Vagina (tissue), 2 donors: ENCODE results near the gene COMTD1. TPM values are rescaled to one million over a fixed set of nuclear protein-coding genes. Genes with fewer than 3 reads are reported as not detected.

Experiments used
- DNase-seq, 2 donors: peaks; one replicate each; pipeline ENCODE4 v3.0.0-alpha.2; 2017; ENCODE audit errors: extremely low spot score in 2 of 2
- H3K27ac ChIP-seq: fragments of 200-600 bp; sonication (generic); one replicate; pipeline ENCODE4 v1.5.1; 2019
- H3K27me3 ChIP-seq: fragments of 200-600 bp; sonication (generic); one replicate; pipeline ENCODE4 v1.5.1; 2019
- H3K36me3 ChIP-seq, 2 donors: fragments of 200-600 bp; sonication (generic); one replicate each; pipeline ENCODE4 v1.5.1; 2017 to 2019
- H3K4me1 ChIP-seq: fragments of 200-600 bp; sonication (generic); one replicate; pipeline ENCODE4 v1.5.1; 2019
- H3K4me3 ChIP-seq, 2 donors: fragments of 200-600 bp; sonication (generic); 1 replicate in 1 of 2; 2 replicates in 1 of 2; pipeline ENCODE4 v1.5.1; 2016 to 2019
- H3K9me3 ChIP-seq: fragments of 200-600 bp; sonication (generic); one replicate; pipeline ENCODE4 v1.5.1; 2019
- CTCF ChIP-seq, 3 experiments: fragments of 450-650 bp in 2 of 3; fragments of 200-600 bp in 1 of 3; sonication (generic) in 1 of 3; IDR thresholded peaks; one replicate each; pipeline ENCODE4 v1.5.1; 2017 to 2019; ENCODE audit warnings: antibody characterized with exemption in 3 of 3, mild to moderate bottlenecking in 2 of 3, moderate library complexity in 2 of 3
- POLR2A ChIP-seq, 2 donors: fragments of 450-650 bp; IDR thresholded peaks; one replicate each; pipeline ENCODE4 v1.6.1; 2017; ENCODE audit warnings: antibody characterized with exemption in 2 of 2, mild to moderate bottlenecking in 2 of 2, moderate library complexity in 2 of 2
- POLR2AphosphoS5 ChIP-seq, 2 donors: sonication (generic); formaldehyde crosslinking; IDR thresholded peaks; one replicate each; pipeline ENCODE4 v1.9.0; 2017; ENCODE audit warnings: antibody characterized with exemption in 2 of 2, mild to moderate bottlenecking in 2 of 2, low read depth in 1 of 2; ENCODE audit not compliant: insufficient read depth in 1 of 2
- intact Hi-C: fragments of 100-400 bp; cut with DNase I; formaldehyde crosslinking; loops from one replicate; pipeline ENCODE4 v1.15.1; 2023
- total RNA-seq: library from RNA; depleted of rRNA; stranded (reverse); fragments of >200 nt; gene quantifications from one replicate; pipeline ENCODE4 v1.2.3, GENCODE V29; 2016

Gene COMTD1
- total RNA-seq, 1 donor from 2014 or later, result 80.0 TPM

DNA sequence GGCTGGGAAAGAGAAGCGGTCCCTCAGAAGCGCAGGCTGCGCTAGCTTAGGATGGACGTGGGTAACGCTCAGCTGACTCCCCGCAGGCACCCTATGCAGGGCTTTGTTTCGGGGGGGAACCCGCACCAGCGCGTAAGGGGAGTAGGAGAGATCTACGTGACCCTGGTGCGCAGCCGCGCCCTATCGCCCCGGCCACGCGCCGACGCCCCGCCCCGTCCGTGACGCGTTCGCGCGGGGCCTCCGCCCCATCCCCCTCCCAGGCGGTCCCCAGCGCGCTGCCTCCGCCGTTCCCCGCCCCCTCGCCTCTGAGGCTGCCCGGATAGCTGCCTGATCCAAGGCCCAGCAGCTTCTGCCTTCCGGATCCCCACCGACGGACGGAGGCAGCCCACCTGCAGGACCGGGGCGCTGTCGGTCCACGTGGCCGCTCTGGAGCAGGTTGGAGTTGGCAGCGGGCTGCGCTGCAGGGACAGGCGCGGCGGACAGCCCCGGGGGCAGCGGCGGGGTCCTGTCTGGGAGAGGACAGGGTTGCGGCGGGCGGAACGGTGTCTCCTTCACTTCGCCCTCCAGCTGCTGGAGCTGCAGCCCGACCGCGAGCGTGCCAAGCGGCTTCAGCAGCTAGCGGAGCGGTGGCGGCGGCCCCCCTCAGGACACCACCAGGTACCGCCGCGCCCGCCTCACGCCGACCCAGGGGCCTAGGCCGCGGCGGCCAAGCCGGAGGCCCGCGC, 25.3 kb downstream of the COMTD1 start, which contains the start of gene VDAC2:
Gene VDAC2, plus strand, starts transcription at position 515 of the 725 bp plus-strand sequence. CDS start 363 bp downstream, outside the sequence.
- H3K27me3 ChIP-seq, result no peaks in the 10 kb centered on the region
- H3K27ac ChIP-seq, result peak within 1 kb of the TSS; percentile 99
- TF ChIP-seq POLR2AphosphoS5 (IDR thresholded peaks at IDR 0.05; ENCODE audit: insufficient read depth in 1 of 2, low read depth in 1 of 2) (peak in 1 of 2 donors; percentile 94), POLR2A (IDR thresholded peaks at IDR 0.05) (peak in 1 of 2 donors; percentile 81), CTCF (IDR thresholded peaks at IDR 0.05) (peak in 2 of 3 experiments; percentile 2 to 16)
- no peaks in the 10 kb centered on the region for H3K9me3 ChIP-seq
- H3K36me3 ChIP-seq, result peaks cover 6 to 33% of the 10 kb centered on the region in 2 donors
- DNase-seq, result peak in 1 of 2 donors; percentile 94
- intact Hi-C loops, result no loop called here
- peak within 1 kb of the TSS; percentile 62 to 94 for H3K4me3 ChIP-seq
- H3K4me1 ChIP-seq, result peaks cover 54% of the 10 kb centered on the region

DNA sequence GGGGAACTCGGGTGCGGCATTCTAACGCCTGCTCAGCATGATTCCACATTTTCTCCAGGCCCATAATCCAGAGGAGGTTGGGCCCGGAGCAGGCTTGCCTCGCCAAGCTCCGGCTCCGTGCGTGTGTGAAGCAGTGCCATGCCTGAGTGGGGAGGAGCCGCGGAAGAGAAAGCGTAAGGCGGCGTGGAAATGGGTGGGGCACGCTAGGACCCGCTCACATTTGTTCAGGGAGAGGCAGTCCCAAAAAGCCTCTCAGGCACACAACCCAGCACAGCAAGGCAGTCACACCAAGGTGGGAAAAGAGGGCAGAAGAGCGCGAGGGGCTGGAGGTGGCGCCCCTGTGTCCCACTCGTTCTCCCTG, 25.9 kb downstream of the COMTD1 start:
- no peak for DNase-seq
- Histone ChIP-seq H3K27ac (peak overlapping the region; percentile 99), H3K4me3 (peak overlapping the region; percentile 62 to 94), H3K9me3 (no peaks in the 10 kb centered on the region), H3K36me3 (peaks cover 6 to 27% of the 10 kb centered on the region in 2 donors), H3K4me1 (peaks cover 48% of the 10 kb centered on the region), H3K27me3 (no peaks in the 10 kb centered on the region)
- intact Hi-C loops, result no loop called here
- no peak for TF ChIP-seq POLR2AphosphoS5 (IDR thresholded peaks at IDR 0.05; ENCODE audit: insufficient read depth in 1 of 2, low read depth in 1 of 2)
- TF ChIP-seq CTCF (IDR thresholded peaks at IDR 0.05), result no peak
- no peak for TF ChIP-seq POLR2A (IDR thresholded peaks at IDR 0.05)

GRCh38 chr10:75209086-75209920, 26.5 kb downstream of the COMTD1 start:
- no peaks in the 10 kb centered on the region for H3K27me3 ChIP-seq
- H3K4me3 ChIP-seq, result peak overlapping the region; percentile 62 to 94
- peaks cover 42% of the 10 kb centered on the region for H3K4me1 ChIP-seq
- no peak for TF ChIP-seq POLR2A (IDR thresholded peaks at IDR 0.05)
- no peak for TF ChIP-seq POLR2AphosphoS5 (IDR thresholded peaks at IDR 0.05; ENCODE audit: insufficient read depth in 1 of 2, low read depth in 1 of 2)
- no peak for TF ChIP-seq CTCF (IDR thresholded peaks at IDR 0.05)
- peak overlapping the region; percentile 99 for H3K27ac ChIP-seq
- intact Hi-C loops, result no loop called here
- no peak for DNase-seq
- no peaks in the 10 kb centered on the region for H3K9me3 ChIP-seq
- H3K36me3 ChIP-seq, result peaks cover 4 to 21% of the 10 kb centered on the region in 2 donors

DNA sequence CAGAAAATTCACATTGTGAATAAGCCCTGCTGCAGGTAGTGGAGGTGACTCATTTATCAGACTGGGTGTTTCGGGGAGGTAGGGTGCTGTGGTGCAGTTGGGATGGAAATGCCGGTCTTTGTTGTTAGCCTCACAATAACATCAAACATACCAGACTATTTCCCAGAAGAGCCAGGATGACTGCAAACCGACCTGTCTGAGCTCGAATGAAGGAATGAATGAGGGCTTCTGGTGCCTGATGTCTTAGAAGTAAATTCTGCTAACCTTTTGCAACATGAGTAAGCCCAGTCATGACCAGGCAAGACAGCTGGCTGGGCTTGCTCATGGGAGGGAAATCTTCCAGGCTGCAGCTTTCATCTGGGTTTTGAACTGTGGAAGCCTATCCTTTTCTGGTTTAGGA, 27.6 kb downstream of the COMTD1 start:
- Histone ChIP-seq H3K9me3 (no peaks in the 10 kb centered on the region), H3K27me3 (no peaks in the 10 kb centered on the region), H3K27ac (peak overlapping the region; percentile 99), H3K4me1 (peaks cover 42% of the 10 kb centered on the region), H3K4me3 (no peak overlapping the region), H3K36me3 (peaks cover 0 to 10% of the 10 kb centered on the region in 2 donors)
- intact Hi-C loops, result no loop called here
- TF ChIP-seq POLR2A (IDR thresholded peaks at IDR 0.05), result no peak
- no peak for TF ChIP-seq CTCF (IDR thresholded peaks at IDR 0.05)
- TF ChIP-seq POLR2AphosphoS5 (IDR thresholded peaks at IDR 0.05; ENCODE audit: insufficient read depth in 1 of 2, low read depth in 1 of 2), result peak in 1 of 2 donors; percentile 74
- no peak for DNase-seq
